Measurements from ENCODE around the gene FLOT2.

DNA sequence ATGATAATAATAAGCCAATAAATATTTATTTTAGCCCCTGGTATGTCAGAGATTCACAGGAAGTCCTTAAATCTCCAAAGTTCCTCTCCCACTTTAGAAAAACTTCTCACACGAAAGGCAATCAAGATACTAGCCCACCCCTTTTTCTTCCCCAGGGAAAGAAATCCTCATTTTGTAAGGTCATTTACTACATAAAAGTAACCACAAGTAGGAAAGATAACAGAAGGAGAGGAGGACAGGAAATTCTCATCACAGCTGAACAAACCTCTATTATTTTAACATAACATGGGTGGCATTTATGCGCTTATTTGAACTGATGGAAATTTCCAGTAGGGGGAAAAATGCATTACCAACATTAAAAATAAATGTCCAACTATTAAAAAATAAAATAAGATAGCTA lies 58.3 kb downstream of the FLOT2 start:
- TF ChIP-seq, protein P1, sequence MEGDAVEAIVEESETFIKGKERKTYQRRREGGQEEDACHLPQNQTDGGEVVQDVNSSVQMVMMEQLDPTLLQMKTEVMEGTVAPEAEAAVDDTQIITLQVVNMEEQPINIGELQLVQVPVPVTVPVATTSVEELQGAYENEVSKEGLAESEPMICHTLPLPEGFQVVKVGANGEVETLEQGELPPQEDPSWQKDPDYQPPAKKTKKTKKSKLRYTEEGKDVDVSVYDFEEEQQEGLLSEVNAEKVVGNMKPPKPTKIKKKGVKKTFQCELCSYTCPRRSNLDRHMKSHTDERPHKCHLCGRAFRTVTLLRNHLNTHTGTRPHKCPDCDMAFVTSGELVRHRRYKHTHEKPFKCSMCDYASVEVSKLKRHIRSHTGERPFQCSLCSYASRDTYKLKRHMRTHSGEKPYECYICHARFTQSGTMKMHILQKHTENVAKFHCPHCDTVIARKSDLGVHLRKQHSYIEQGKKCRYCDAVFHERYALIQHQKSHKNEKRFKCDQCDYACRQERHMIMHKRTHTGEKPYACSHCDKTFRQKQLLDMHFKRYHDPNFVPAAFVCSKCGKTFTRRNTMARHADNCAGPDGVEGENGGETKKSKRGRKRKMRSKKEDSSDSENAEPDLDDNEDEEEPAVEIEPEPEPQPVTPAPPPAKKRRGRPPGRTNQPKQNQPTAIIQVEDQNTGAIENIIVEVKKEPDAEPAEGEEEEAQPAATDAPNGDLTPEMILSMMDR (IDR thresholded peaks at IDR 0.05), result peak in 1 of 6 experiments; percentile 12
- no peak for TF ChIP-seq POLR2A (IDR thresholded peaks at IDR 0.05)
